Activated CD8-positive, alpha-beta memory T cell treated with anti-CD3 and anti-CD28 coated beads for 24 hours (primary cell): ENCODE results near the gene S1PR5.
"Not testable (repeated sequence)": the region's sequence is repeated elsewhere in the genome, so short reads cannot be mapped to it uniquely, and the experiment has no call there.

ENCODE experiments used
- DNase-seq: peaks from one replicate; pipeline ENCODE4 v3.0.0-alpha.2; 2020

The S1PR5 gene

GRCh38 chr19:10517361-10517759 is at the start of gene S1PR5:
Gene S1PR5 (minus strand): TSS chr19:10517447. CDS start chr19:10515011, 2,436 bp downstream.
- no peak for DNase-seq

- DNase-seq: peak; percentile 84
Observed at GRCh38 chr19:10566658-10567410, 49.6 kb upstream of the S1PR5 start.

GRCh38 chr19:10566408-10566657 is 49.1 kb upstream of the S1PR5 start:
- no peak for DNase-seq

GRCh38 chr19:10565567-10566407 is 48.5 kb upstream of the S1PR5 start, which contains the start of gene KRI1:
Gene KRI1 (minus strand): TSS chr19:10566010. CDS start chr19:10565999, 11 bp downstream.
- DNase-seq: peak; percentile 99

- DNase-seq: peak; percentile 82
Observed at GRCh38 chr19:10565028-10565566, 47.9 kb upstream of the S1PR5 start.

GRCh38 chr19:10562609-10563008 is 45.4 kb upstream of the S1PR5 start:
- DNase-seq: no peak

- DNase-seq: no peak
Observed at GRCh38 chr19:10560154-10560553, 42.9 kb upstream of the S1PR5 start.

- no peak for DNase-seq
Observed at GRCh38 chr19:10557603-10558197, 40.5 kb upstream of the S1PR5 start.

- no peak for DNase-seq
Observed at GRCh38 chr19:10555610-10555973, 38.3 kb upstream of the S1PR5 start.

- no peak for DNase-seq
Observed at GRCh38 chr19:10554760-10555609, 37.7 kb upstream of the S1PR5 start.

- DNase-seq: peak; percentile 80
Observed at GRCh38 chr19:10553943-10554381, 36.7 kb upstream of the S1PR5 start.

- DNase-seq: peak; percentile 65
Observed at GRCh38 chr19:10553087-10553667, 35.9 kb upstream of the S1PR5 start.

GRCh38 chr19:10552510-10553053 is 35.3 kb upstream of the S1PR5 start:
- peak; percentile 75 for DNase-seq

- peak; percentile 75 for DNase-seq
Observed at GRCh38 chr19:10551698-10552301, 34.6 kb upstream of the S1PR5 start.

- not testable (repeated sequence) for DNase-seq
Observed at GRCh38 chr19:10551006-10551405, 33.8 kb upstream of the S1PR5 start.

- no peak for DNase-seq
Observed at GRCh38 chr19:10550336-10550735, 33.1 kb upstream of the S1PR5 start.

- DNase-seq: no peak
Observed at GRCh38 chr19:10549733-10550132, 32.5 kb upstream of the S1PR5 start.

- DNase-seq: no peak
Observed at GRCh38 chr19:10548746-10549276, 31.6 kb upstream of the S1PR5 start.

- DNase-seq: no peak
Observed at GRCh38 chr19:10546817-10547216, 29.6 kb upstream of the S1PR5 start.

- no peak for DNase-seq
Observed at GRCh38 chr19:10544753-10545251, 27.6 kb upstream of the S1PR5 start.

GRCh38 chr19:10544242-10544752 is 27.1 kb upstream of the S1PR5 start:
- no peak for DNase-seq
